ENCODE measurements around the gene BCAS4.

BCAS4 gene

GRCh38 chr20:50784464-50784863 lies 10.4 kb upstream of the BCAS4 start:
- H3K4me1 ChIP-seq (ENCODE audit: insufficient read depth, low read length), result no peaks in the 10 kb centered on the region
- H4K20me1 ChIP-seq (ENCODE audit: insufficient read depth, low read length), result no peaks in the 10 kb centered on the region
- H3K9ac ChIP-seq (ENCODE audit: low read depth, low read length), result no peak overlapping the region
- H3K4me2 ChIP-seq (ENCODE audit: insufficient read depth, low read length), result no peak overlapping the region
- H3K27ac ChIP-seq (ENCODE audit: low read length), result no peak overlapping the region
- no peak overlapping the region for H3K4me3 ChIP-seq (ENCODE audit: low read depth in 1 of 2, low read length in 2 of 2)
- no peak for TF ChIP-seq CTCF (IDR thresholded peaks at IDR 0.05; ENCODE audit: borderline replicate concordance, extremely low read depth, low read length, poor library complexity, severe bottlenecking)
- no peak for TF ChIP-seq EZH2 (IDR thresholded peaks at IDR 0.05; ENCODE audit: borderline replicate concordance, low read depth, low read length, severe bottlenecking)
- no peaks in the 10 kb centered on the region for H3K9me3 ChIP-seq (ENCODE audit: insufficient read depth, low read length, severe bottlenecking)
- ATAC-seq (ENCODE audit: insufficient read depth, low read depth), result no peak
- peaks cover 10% of the 10 kb centered on the region for H3K27me3 ChIP-seq (ENCODE audit: insufficient read depth, low read length, poor library complexity)
- no peaks in the 10 kb centered on the region for H3K36me3 ChIP-seq (ENCODE audit: insufficient read depth, low read length)
- H2AFZ ChIP-seq (ENCODE audit: low read depth, low read length), result no peak overlapping the region
- H3K79me2 ChIP-seq (ENCODE audit: insufficient read depth, low read length), result no peaks in the 10 kb centered on the region
- no peak for DNase-seq

GRCh38 chr20:50786703-50787102 lies 8.2 kb upstream of the BCAS4 start:
- no peak for ATAC-seq (ENCODE audit: insufficient read depth, low read depth)

GRCh38 chr20:50787181-50787580 lies 7.7 kb upstream of the BCAS4 start:
- no peak for ATAC-seq (ENCODE audit: insufficient read depth, low read depth)
- H3K79me2 ChIP-seq (ENCODE audit: insufficient read depth, low read length), result no peaks in the 10 kb centered on the region
- no peak overlapping the region for H2AFZ ChIP-seq (ENCODE audit: low read depth, low read length)
- no peaks in the 10 kb centered on the region for H3K4me1 ChIP-seq (ENCODE audit: insufficient read depth, low read length)
- peaks cover 10% of the 10 kb centered on the region for H3K27me3 ChIP-seq (ENCODE audit: insufficient read depth, low read length, poor library complexity)
- DNase-seq, result no peak
- TF ChIP-seq EZH2 (IDR thresholded peaks at IDR 0.05; ENCODE audit: borderline replicate concordance, low read depth, low read length, severe bottlenecking) (no peak), CTCF (IDR thresholded peaks at IDR 0.05; ENCODE audit: borderline replicate concordance, extremely low read depth, low read length, poor library complexity, severe bottlenecking) (no peak)
- H3K36me3 ChIP-seq (ENCODE audit: insufficient read depth, low read length), result no peaks in the 10 kb centered on the region
- no peaks in the 10 kb centered on the region for H4K20me1 ChIP-seq (ENCODE audit: insufficient read depth, low read length)
- H3K4me2 ChIP-seq (ENCODE audit: insufficient read depth, low read length), result no peak overlapping the region
- H3K27ac ChIP-seq (ENCODE audit: low read length), result no peak overlapping the region
- no peak overlapping the region for H3K4me3 ChIP-seq (ENCODE audit: low read depth in 1 of 2, low read length in 2 of 2)
- H3K9ac ChIP-seq (ENCODE audit: low read depth, low read length), result no peak overlapping the region
- no peaks in the 10 kb centered on the region for H3K9me3 ChIP-seq (ENCODE audit: insufficient read depth, low read length, severe bottlenecking)

More at GRCh38 chr20:50786703-50787102, 8.2 kb upstream of the BCAS4 start:
- Histone ChIP-seq H4K20me1 (ENCODE audit: insufficient read depth, low read length) (no peaks in the 10 kb centered on the region), H3K4me3 (ENCODE audit: low read depth in 1 of 2, low read length in 2 of 2) (no peak overlapping the region), H2AFZ (ENCODE audit: low read depth, low read length) (no peak overlapping the region), H3K27me3 (ENCODE audit: insufficient read depth, low read length, poor library complexity) (peaks cover 10% of the 10 kb centered on the region), H3K9me3 (ENCODE audit: insufficient read depth, low read length, severe bottlenecking) (no peaks in the 10 kb centered on the region), H3K9ac (ENCODE audit: low read depth, low read length) (no peak overlapping the region), H3K79me2 (ENCODE audit: insufficient read depth, low read length) (no peaks in the 10 kb centered on the region), H3K36me3 (ENCODE audit: insufficient read depth, low read length) (no peaks in the 10 kb centered on the region), H3K4me2 (ENCODE audit: insufficient read depth, low read length) (no peak overlapping the region), H3K27ac (ENCODE audit: low read length) (no peak overlapping the region), H3K4me1 (ENCODE audit: insufficient read depth, low read length) (no peaks in the 10 kb centered on the region)
- no peak for DNase-seq
- TF ChIP-seq CTCF (IDR thresholded peaks at IDR 0.05; ENCODE audit: borderline replicate concordance, extremely low read depth, low read length, poor library complexity, severe bottlenecking) (no peak), EZH2 (IDR thresholded peaks at IDR 0.05; ENCODE audit: borderline replicate concordance, low read depth, low read length, severe bottlenecking) (no peak)

All from DND-41 (cell line).